ENCODE data around the gene OR1F1.
A peak's percentile ranks its signal among the peaks of the same experiment; 100 is the strongest.
"Not testable (repeated sequence)": the region's sequence is repeated elsewhere in the genome, so short reads cannot be mapped to it uniquely, and the experiment has no call there.

The OR1F1 gene

DNA sequence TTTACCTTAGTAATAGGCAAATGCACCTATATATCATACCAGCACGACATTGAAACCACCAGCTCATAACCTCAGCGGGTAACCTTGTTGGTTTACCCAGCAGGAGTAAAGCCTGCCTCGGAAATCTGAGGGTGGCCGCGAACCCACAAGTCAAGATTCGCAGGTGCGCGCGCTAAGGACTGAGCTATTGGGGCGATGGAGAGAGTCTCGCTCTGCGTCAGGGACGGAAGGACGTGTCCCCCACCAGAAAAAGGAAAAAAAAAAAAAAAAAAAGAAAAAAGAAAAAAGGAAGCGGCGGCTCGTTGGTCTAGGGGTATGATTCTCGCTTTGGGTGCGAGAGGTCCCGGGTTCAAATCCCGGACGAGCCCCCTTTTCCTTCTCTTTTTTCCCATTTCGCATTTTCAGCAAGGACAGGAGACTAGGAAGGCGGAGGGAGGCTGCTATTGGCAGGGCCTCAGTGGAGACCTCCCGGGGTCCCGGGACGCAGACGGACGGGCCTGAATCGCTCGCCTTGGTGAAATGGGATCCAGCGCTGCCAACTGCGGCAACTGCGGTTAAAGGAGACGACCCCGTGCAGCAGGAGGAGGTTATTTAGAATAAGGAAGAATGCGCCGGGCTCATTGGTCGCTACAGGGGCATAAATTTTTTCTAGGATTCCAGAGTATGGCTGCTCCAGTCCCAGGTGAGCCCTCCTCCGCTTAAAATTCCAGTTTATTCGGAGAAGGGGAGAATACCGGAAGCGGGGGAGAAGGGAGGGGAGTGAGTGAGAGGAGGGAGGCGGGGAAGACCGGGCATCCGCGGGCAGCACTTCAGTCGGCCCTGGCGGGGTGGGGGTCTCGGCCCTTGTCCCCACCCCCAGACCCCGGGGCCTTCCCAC, at the start of gene OR1F1:
TSS of gene OR1F1 (plus strand) at position 407 of the 877 bp plus-strand sequence.
- no peak for DNase-seq

DNA sequence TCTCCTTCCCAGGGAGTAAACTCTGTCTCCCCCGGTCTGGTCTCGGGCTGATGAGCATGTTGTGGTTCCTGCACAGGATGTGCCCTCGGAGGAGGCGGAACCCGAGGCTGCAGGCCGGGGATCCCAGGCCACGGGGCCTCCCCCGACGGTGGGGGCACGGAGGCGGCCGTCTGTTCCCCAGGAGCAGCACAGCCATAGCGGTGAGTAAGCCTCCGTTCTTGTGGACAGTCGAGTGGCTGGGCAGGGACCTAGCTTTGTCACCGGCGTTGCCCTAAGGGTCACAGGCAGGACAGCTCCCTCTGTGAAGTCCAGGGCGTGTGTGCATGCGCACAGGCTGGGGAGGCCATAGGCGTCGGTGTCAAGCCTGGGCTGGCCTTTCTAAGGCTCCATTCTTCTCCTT, 49.7 kb upstream of the OR1F1 start:
- no peak for DNase-seq

DNA sequence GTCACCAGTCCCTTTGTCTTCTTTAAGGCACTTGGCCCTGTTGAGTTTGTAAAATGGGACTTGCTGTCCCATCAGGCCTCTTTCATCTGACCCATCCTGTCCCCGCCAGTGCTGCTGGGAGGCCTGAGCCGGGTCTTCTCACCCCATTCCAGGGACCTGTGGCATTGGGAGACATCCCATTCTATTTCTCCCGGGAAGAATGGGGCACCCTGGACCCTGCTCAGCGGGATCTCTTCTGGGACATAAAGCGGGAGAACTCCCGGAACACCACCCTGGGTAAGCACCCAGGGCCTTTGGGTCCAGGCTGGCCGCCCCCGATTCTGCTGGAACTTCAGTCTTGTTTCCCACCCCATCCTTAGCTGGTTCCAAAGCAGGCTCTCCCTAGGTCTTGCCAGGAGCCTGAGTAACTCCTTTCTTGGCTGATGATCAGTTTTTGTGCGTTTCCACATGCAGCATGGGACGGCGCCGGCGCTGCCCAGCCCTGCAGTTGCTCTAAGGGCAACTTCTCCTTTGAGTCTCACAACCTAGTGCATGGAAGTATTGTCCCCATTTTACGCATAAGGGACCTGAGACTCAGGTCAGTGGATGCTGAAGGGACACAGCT, 49.1 kb upstream of the OR1F1 start:
- DNase-seq = no peak

DNA sequence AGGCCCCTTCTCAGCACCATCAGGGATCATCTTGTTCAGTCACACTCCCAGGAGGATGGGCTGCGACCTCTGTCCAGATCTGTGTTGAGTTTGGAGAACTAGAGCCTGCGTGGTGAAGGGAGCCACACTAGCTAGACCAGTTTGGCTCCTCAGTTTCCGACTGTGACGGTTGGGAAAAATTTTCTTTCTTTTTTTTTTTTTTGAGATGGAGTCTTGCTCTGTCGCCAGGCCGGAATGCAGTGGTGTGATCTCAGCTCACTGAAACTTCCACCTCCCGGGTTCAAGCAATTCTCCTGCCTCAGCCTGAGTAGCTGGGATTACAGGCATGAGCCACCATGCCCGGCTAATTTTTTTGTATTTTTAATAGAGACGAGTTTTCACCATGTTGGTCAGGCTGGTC, 48.4 kb upstream of the OR1F1 start:
- not testable (repeated sequence) for DNase-seq

DNA sequence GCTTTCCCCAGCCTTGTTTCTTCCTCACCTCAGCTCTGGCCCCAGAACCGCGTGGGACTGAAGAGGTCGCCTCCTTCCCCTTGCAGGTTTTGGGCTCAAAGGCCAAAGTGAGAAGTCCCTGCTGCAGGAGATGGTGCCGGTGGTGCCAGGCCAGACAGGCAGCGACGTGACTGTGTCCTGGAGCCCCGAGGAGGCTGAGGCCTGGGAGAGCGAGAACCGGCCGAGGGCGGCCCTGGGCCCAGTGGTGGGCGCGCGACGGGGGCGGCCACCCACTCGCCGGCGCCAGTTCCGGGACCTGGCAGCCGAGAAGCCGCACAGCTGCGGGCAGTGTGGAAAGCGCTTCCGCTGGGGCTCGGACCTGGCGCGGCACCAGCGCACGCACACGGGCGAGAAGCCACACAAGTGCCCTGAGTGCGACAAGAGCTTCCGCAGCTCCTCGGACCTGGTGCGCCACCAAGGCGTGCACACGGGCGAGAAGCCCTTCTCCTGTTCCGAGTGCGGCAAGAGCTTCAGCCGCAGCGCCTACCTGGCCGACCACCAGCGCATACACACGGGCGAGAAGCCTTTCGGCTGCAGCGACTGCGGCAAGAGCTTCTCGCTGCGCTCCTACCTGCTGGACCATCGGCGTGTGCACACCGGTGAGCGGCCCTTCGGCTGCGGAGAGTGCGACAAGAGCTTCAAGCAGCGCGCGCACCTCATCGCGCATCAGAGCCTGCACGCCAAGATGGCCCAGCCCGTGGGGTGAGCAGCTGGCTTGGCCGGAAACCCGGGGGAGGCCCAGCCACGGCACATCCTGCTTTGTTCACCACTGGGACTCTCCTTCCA, 47.2 kb upstream of the OR1F1 start:
- DNase-seq = no peak

DNA sequence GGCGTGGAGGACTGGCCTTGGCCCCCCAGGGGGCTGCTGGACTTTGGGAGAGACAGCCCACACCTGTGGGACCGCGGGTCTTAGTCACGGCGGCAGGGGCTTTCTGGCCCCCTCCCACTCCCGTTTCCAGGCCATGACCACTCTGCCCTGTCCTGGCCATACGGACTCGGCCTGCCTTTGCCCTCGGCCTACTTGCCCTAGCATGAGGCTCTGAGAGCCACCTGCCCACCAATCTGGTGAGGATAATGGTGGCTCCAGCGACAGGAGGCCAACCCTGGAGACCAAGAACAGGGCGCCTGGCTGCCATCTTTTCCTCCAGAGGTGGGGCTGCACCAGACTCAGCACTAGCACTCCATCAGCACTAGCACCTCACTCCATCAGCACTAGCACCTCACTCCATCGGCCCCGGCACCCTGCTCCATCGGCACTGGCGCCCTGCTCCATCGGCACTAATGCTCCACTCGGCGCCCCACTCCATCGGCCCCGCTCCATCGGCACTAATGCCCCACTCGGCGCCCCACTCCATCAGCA, 46.2 kb upstream of the OR1F1 start:
- DNase-seq = no peak

DNA sequence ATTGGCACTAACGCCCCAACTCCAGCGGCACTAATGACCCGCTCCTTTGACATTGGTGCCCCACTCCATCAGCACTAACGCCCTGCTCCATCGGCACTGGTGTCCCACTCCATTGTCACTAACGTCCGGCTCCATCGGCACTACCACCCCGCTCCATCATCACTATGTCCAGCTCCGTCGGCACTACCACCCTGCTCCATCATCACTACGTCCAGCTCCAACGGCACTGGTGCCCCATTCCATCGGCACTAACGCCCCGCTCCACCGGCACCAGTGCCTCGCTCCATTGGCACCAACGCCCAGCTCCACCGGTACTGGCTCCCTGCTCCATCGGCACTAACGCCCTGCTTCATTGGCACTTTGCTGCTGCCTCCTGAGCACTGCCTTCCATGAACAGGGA, 45.7 kb upstream of the OR1F1 start:
- DNase-seq = no peak

DNA sequence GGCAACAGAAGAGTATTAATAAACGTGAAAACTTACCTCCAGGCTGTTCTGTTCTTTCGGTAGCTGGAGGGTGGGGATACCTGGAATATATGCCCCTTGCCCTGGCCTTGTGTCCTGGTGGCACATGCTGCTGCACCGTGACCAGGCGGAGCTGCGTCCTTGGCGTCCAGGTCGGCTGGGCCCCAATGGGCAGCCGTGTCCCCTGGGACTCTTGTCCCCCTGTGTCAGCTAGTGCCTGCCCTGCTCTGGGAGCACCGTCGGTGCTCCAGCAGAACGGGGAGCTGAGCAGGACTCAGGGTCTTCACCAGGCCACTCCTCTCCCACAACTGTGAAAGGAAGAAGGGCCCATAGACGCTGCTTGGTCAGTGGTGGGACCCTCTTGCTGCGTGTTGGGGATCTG, 45.2 kb upstream of the OR1F1 start:
- DNase-seq = no peak

DNA sequence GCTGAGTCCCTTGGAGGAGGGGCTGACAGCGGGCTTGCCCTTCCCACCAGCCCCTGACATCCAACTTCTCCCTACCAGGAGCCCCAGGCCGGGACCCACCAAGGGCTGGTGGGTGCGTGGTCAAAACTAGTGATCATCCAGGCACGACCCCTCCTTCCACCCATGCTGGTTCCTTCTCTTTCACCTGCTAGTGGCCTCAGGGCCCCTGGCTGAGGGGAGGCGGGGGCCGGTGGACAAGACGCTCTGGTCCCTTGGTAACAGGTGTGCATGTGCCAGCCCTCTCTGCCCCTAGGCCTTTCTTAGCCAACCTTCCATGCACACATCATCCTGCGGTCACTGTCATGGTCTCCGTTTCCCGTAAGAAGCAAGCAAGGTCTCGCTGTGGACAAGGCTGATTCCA, 44.8 kb upstream of the OR1F1 start:
- DNase-seq = no peak

DNA sequence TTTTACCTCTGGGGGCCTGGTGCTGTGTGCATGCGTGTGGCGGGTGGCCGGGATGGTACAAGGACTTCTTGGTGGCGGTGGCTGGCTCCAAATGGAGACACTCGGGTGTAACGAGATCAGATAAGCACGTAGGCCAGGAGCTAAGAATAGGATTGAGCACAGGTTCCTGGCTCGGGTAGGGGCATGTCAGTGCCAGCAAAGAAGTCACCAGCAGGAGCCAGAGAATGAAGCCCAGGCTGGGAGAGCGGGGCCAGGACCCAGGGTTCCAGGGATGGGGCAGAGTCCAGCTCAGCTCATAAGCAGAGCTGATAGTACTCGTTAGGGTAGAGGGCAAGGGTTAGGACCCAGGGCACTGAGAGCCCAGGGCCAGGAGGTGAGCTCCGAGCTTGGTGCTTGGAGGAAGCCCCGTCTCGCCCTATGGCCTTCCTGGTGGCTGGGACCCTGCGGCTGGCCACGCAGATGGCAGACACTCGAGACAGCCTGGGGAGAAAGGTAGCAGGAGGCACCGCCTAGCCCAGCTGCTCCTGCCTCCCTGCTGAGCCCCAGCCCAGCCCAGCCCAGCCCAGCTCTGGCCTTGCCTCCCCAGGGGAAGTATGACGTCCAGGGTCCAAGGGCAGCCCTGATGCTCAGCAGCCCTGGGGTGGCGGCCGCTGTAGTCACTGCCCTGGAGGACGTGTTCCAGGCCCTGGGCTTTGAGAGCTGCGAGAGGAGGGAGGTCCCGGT, 44.2 kb upstream of the OR1F1 start:
- no peak for DNase-seq

DNA sequence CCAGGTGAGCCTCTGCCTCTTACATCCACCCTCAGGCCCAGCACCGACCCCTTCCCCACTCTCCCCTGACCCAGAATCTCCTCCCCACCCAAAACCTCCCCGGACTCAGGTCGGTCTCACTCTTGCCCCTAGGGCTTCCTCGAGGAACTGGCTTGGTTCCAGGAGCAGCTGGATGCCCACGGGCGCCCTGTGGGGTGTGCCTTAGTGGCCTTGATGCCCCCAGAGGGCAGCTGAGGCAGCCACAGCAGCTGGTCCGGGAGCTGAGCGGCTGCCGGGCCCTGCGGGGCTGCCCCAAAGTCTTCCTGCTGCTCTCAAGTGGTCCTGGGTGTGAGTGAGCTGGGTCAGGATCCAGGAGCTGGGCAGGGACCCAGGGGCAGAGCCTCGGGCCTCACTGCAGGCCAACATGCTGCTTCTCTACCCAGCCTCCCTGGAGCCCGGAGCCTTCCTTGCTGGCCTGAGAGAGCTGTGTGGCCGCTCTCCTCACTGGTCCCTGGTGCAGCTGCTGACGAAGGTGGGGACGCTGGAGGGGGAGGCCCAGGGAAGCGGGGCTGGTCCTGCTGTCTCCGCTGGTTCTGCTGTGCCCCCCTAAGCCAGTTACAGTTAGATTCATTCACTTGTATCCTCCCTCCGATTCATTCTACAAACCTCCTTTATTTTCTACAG, 43.6 kb upstream of the OR1F1 start:
- DNase-seq = no peak

DNA sequence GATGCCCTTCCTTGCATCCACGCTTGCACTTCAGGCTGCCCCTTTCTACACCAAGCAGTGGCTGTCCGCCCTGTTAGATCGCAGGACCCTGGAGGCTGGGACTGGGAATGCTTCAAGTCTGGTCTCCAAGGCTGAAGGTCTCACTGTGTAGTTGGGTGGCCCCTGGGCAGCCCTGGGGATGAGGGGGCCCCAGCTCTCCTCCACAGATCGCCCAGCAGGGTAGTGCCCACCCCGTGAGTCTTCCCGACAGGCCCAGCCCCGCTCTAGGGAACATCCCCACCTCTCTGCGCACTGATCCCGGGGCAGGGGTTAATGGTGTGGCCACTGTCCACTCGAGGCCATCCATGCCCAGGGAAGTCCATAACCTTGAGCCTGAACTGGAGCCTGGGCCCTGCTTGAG, 42.9 kb upstream of the OR1F1 start:
- DNase-seq = no peak

DNA sequence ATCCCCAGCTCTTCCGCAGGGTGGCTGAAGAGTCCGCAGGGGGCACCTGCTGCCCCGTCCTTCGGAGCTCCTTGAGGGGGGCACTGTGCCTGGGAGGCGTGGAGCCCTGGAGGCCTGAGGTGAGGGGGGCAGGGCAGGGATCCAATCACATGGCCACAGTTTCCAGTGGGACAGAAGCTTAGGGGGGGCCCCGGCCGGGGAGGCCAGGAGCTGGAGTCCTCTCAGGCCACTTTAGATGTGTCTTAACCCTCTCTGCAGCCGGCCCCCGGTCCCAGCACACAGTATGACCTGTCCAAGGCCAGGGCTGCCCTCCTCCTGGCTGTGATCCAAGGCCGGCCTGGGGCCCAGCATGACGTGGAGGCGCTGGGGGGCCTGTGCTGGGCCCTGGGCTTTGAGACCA, 42.3 kb upstream of the OR1F1 start:
- DNase-seq = no peak

DNA sequence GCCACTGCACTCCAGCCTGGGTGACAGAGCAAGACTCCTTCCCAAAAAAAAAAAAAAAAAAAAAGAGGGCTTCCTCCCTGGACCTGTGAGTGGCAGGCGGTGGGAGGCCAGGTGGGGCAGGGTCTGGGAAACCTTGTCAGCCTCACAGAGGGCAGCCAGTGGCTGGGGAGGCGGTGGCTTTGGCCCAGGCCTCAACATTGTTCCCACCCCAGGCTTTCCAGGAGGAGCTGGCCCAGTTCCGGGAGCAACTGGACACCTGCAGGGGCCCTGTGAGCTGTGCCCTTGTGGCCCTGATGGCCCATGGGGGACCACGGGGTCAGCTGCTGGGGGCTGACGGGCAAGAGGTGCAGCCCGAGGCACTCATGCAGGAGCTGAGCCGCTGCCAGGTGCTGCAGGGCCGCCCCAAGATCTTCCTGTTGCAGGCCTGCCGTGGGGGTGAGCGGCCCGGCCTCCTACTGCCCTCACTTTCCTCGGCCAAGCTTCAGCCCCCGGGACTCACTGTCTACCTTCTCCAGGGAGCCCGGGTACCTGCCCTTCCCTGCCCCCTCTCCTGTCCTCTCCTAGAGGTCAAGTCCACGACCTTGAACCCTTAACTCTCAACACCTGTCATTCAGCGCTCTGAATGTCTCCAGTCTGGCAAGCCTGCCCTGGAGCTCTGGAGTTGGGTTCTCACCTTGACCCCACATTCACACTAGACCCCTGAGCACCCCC, 40.8 kb upstream of the OR1F1 start:
- no peak for DNase-seq

DNA sequence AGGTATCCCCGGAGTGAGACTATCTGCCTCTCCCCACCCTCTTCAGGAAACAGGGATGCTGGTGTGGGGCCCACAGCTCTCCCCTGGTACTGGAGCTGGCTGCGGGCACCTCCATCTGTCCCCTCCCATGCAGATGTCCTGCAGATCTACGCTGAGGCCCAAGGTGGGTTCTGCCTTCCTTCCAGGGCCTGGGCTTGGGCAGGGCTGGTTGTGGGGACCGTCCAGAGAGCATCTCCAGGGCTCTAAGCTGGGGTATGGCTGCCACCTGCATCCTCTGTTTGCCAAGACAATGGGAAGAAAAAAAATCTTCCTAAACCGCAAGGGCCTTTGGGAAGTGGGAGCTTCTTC, 40.3 kb upstream of the OR1F1 start:
- DNase-seq = no peak

DNA sequence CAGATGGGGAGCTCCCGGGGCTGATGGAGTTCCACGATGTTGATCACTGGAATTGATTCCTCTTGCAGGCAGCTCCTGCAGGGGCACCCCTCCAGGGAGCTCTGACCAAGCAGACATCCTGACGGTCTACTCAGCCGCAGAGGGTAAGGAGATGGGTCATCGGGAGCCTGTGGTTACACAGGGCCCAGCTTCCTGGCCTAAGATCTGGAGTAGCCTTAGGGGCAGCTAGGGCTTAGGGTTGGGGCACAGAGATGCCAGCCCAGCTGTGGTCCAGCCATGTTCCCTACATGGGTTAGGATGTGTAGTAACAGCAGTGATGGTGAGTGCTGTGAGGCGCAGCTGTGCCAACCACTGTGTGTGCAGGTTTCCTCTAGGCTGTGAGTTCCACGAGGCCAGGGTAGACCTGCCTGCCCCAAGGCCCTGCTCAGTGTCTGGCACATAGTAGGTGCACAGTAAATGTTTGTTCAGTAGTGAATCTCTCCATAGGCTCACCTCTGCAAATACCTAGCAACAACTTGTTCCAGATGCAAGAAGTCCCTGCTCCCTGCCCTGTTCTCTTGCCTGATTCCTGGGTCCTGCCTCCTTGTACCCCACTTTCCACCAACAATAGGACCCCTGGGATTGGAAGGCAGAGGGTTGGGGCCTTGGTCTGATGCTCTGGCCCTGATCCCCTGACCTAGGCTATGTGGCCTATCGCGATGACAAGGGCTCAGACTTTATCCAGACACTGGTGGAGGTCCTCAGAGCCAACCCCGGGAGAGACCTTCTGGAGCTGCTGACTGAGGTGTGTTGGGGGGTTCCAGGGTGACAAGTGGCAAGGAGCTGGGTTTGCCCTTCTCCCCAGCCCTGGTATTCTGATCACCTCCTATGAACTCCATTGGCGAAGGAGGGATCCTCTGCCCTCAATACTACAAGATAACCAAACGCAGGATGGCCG, 39.5 kb upstream of the OR1F1 start:
- no peak for DNase-seq

DNA sequence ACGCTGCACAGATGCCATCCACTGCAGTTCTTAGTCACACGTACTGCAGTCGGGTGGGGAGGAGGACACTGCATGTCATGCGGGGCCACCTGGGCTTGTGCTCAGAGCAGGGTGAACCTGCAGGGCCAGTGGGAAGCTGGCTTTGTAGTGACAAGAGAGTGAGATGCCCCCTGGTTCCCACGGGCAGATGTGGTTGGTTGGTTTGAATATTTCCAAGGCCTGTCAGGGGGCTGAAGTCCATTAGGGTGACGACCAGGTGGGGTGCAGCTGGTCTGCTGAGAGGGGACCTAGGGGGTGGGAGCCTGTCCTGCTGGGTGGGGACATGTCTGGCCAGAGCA, 38.8 kb upstream of the OR1F1 start:
- no peak for DNase-seq

DNA sequence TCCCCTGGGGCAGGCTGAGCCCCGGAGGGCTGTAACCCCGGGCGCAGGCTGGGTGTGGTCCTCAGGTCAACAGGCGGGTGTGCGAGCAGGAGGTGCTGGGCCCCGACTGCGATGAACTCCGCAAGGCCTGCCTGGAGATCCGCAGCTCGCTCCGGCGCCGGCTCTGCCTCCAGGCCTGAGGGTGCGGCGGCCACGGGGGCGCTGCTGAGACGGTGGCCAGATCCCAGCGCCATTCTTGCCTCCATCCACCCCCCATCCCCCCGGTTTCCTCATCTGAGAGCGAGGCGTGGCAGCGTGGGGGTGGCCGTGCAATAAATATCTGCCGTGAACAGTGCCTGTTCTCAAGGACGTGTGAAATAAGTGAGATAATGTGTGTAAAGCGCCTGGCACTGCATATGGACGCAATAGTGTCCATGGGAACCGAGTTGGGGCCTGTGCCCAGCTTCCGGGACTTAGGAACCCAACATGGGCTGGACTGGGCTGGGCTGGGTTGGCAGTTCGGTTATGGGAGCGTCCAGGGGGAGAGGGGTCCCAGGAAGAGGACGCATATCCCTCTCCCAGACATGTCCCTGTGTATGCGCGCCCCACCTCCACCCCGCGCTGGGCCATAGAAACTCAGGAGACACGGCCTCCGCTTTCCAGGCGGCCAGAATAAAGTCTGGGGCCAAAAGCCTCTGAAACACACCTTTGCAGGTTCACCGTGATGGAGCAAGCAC, 38.2 kb upstream of the OR1F1 start:
- DNase-seq = peak in 1 of 2 experiments; percentile 73

DNA sequence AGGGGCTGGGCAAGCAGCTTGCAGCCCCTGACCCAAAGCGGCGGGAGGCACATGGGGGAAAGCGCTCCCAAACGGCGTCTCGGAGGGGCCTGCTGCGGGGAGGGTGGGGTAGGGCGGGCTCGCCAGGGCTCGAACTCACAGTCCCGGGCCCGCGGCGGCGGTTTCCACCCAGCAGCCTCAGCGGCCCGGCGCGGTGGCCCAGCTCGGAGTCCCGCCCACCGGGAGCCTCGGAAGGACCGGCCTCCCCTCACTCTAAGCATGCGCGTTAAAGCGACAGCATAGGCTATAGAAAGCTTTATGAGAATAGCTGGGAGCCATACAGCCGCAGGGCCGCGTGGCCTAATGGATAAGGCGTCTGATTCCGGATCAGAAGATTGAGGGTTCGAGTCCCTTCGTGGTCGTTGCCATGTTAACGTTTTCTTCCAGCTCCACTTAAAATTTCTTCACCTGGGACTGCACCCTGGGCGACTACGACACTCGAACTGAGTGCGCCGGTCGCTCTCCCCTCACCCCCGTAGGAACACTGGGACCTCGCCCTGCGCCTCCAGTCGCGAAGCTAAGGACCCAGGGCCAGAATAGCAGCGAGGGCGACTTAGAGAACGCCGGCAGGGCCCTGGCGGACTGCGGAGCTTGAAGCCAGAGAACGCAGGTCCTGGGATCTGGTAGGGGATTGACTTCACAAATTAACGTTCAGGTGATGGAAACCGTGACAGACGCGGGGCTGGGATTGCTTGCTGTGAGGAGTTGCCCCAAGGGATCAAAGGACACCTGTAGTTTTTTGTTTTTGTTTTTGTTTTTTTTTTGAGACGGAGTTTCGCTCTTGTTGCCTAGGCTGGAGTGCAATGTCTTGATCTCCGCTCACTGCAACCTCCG, 37.4 kb upstream of the OR1F1 start:
- peak; percentile 99 to 100 for DNase-seq
